NOMO-1 treated with DMSO at 0.1 percent for 48 hours (cell line): Measurements from ENCODE around the gene PARVB.

ENCODE experiments used
- DNase-seq: peaks from one replicate; lab custom pipeline; 2025; ENCODE audit not compliant: unreplicated experiment; lab: John Stamatoyannopoulos, UW

PARVB gene

DNA sequence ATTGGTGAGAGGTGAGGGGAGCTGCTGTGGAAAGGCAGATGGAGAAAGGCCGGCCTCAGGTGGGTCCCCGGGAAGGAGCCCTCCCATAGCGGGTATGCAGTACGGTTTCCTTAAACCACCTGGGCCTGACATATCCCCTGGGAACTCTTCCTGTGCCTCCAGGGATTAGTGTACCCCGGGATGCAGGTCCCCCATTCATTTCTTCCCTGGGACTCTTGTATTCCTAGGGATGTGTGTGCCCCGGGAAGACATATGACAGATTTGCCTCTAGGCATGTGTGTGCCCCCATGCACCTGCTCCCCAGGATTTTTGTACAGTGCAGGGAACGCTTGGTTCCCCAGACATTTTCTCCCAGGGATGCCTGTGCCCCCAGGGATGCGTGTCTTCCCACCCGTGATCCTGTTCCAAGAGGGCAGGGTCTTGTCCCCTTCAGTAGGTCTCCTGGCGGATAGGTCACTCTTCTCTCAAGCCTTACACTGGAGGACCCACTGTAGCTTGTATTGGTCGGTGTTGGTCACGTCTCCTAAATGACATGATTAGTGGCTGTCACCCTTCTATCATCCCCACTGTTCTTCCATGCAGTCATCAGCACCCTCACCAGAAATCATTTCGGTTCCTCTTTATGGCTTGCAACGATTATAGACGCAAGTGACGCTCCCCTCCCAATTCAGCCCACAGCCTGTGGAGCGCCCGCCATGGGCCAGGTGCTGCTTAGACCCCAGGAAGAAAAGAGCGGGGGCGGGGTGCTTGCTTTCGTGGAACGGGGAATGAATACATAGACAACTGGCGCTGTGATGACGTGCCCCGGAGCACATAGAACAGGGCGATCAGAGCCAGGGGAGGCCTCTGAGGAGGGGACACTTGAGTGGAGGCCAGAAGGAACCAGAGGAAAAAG is 1.3 kb downstream of the PARVB start:
- DNase-seq, result peak; percentile 76

GRCh38 chr22:44026066-44026629 is 2.0 kb downstream of the PARVB start:
- no peak for DNase-seq

- DNase-seq, result peak; percentile 86
Measured at GRCh38 chr22:44026630-44027511, 2.8 kb downstream of the PARVB start.

DNA sequence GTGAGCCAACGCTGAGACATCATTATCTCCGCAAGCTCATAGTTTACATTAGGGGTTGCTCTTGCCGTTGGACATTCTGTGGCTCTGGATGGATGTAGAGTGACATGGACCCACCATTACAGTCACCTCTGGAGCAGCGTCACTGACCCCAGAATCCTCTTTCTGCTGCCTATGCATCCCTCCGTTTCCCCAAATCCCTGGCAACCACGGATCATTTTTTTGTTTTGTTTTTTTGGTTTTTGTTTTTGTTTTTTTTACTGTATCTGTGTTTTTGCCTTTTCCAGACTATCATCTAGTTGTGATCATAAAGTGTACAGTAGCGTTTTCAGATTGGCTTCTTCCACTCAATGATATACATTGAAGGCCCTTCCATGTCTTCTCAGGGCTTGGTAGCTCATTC is 4.0 kb downstream of the PARVB start:
- DNase-seq, result no peak

GRCh38 chr22:44029069-44029468 is 5.0 kb downstream of the PARVB start:
- no peak for DNase-seq

GRCh38 chr22:44030051-44030701 is 6.1 kb downstream of the PARVB start:
- DNase-seq, result no peak

DNA sequence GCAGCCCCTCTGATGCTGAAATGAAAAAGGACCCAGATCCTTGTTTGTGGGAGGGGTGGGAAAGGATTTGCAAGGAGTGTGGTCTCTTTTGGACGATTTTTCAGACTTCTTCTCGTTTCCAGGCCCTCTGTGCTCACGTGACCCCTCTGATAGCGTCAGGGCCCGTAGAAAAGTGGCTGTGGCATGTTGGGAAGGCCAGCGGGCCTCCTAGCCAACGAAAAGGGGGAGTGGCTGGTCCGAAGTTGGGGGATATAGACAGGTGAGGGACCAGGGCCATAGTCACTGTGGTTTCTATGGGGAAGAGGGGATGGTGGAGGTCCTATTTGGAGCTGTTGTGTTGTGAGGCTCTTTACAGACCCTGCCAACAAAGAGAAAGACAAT is 6.6 kb downstream of the PARVB start:
- no peak for DNase-seq

DNA sequence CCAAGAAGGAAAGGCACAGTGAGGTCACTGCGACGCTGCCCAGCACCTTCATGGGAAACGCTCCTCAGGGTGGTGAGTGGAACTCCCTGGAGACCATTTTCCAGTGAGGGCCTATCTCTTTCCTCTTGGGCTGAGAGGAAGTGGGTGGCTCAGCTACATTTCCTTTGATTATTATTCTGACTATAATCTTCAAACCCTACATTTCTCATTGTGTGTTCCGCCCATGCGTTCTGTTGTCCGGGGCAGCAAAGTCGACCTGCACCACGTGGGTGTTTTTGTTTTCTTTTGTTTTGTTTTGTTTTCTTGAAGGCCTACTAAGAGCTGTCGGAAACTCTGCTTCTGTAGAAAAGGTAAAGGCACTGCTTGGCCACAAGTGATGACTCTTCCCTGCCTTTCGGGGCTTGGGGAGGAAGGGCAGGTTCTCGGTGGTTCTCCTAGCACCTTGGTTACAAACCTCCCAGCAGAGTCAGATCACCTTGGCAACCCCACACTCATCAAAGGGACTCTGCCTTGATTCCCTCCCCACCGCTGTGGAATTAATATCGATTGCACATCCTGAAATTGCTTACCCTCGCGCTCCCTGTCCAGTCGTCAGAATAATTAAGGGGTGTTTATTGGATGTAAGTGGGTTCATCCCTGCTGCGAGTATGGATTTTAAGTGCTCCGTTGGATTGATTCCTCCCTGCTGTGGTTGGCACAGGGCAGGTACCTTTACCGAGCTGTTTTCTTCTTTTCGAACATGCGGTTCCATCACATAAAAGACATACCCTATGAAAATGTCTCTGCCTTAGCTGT is 7.3 kb downstream of the PARVB start:
- no peak for DNase-seq

GRCh38 chr22:44032126-44032730 is 8.1 kb downstream of the PARVB start:
- DNase-seq, result no peak

DNA sequence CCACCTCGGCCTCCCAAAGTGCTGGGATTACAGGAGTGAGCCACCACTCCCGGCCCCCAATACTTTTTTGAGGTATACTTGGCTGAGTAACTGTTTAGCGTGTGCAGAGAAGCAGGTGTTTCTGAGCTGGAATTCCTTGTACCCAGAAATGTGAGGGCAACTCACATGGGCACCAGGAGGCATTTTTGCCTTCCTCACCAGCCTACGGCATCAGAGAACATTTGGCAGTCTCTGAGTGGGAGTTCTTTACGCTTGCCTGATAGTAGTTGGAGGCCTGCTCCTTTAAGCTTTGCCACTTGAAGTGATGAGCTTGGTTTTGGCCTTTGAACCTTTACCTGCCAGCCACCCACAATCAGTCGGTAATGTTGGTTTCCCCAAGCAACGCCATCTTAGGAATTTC is 9.2 kb downstream of the PARVB start:
- DNase-seq, result no peak

DNA sequence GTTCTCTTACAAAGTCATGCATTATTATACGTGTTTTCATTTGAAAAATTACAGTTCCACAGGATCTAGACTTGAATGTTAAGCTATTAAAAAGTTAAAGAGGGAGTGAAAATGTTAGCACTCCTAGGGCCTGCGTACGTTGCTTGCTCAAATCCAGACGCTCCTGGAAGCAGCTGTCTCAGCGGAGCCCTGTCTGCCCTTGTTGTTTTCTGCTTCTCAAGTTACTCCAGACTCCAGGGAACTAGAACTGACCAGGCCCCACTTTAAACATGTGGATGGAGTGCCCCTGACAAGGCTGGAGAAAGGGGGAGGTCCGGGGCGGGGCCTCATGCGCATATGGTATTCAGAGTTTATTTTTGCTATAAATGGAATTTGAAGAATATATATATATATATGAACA is 9.6 kb downstream of the PARVB start:
- no peak for DNase-seq

DNA sequence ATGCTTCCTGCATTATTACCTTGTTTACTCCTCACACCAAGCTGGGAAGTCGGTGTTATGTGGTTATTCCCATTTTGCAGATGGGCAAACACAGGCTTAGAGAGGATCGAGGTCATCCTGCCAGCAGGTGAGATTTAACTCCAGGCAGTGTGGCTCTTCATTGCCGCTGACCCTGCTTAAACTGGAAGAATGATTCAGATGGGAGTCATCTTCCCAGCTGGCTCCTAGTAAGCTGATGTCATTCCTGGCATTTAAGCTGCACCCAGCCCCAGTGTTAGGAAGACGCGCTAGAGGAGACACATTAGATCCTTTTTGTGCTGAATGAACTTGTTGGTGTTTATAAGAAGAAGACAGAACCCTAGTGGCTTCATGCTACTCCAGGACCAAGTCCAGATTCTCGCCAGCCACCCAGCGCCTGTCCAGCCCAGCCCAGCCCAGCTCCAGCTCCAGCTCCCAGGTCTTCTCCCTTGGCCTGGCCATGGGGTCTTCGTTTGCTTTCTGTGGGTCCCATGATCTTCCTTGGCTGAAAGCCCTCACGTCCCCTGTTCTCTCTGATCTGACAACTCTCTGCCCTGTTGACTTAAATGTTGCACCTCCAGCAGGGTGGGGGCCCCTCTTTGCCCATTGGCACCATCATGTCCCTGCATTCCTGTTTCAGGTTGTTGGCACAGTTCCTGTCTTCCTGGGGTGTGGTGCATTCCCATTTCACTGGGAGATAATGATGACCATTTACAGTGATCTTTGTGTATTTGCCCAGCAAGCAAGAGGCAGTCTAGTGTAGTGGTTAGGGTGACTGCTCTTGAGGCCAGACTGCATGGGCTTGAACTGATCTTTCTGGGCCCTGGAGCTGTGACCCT is 13.6 kb downstream of the PARVB start:
- DNase-seq, result no peak

DNA sequence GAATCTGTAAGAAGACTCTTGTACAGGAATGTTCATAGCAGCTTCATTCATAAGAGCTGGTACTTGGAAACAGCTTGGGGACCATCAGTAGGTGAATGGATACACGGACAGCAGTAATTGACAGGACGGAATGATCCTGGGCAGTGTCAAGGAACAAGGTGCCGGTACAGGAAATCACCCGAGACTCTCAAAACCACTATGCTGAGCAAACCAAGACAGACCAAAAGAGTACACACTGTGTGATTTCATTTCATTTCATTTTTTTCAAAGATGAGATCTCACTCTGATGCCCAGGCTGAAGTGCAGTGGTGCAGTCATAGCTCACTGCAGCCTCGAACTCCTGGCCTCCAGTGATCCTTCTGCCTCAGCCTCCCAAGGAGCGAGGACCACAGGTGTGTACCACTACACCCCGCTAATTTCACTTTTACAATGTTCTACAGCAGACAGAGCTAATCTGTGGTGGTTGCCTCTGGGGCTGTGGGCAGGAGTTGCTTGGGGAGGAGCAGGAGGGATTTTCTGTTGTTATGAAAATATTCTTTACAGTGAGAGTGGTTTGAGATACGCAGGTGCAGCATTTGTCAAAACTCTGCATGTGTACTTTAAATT is 15.6 kb downstream of the PARVB start:
- no peak for DNase-seq

- no peak for DNase-seq
Measured at GRCh38 chr22:44042249-44043218, 18.4 kb downstream of the PARVB start.

GRCh38 chr22:44045145-44045544 is 21.0 kb downstream of the PARVB start:
- no peak for DNase-seq

- no peak for DNase-seq
Measured at GRCh38 chr22:44046485-44047141, 22.5 kb downstream of the PARVB start.

DNA sequence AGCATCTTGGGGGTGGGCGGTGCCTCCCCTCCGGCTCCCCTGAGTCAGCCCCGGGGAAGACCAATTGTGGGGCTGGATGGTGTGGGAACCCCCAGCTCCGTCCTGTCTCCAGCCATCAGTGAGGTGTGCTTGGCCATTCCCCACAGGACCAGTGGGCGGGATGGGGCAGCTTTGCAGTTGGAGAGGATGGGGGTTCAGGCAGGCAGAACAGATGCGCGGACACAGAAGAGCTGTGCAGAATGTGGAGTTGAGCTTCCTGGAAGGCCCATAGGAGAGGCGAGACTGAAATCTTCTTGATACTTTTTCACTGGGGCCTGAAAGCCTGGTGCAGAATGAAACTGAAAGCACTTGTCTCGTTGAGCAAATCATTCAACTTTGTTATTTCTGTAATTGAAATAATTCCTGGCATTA is 23.8 kb downstream of the PARVB start:
- DNase-seq, result no peak
